Measurements from ENCODE around the gene CARMIL3. TPM values are rescaled to one million over a fixed set of nuclear protein-coding genes. Genes with fewer than 3 reads are reported as not detected.

Gene CARMIL3
- total and polyA plus RNA-seq, 2 experiments from 2014 or later = 3.7 to 11.8 TPM

- ATAC-seq = no peak
- Histone ChIP-seq H4K20me1 (replicated peaks; ENCODE audit: insufficient read depth) (no peaks in the 10 kb centered on the region), H3K4me2 (no peak overlapping the region), H2AFZ (no peak overlapping the region), H3K79me2 (replicated peaks; ENCODE audit: insufficient read depth) (no peaks in the 10 kb centered on the region), H3K4me3 (no peak overlapping the region), H3K27me3 (ENCODE audit: insufficient read depth) (no peaks in the 10 kb centered on the region), H3K9me2 (ENCODE audit: insufficient read depth) (no peaks in the 10 kb centered on the region), H3F3A (replicated peaks; ENCODE audit: low read depth) (no peaks in the 10 kb centered on the region), H3K4me1 (ENCODE audit: insufficient read depth) (no peaks in the 10 kb centered on the region), H3K36me3 (ENCODE audit: insufficient read depth) (no peaks in the 10 kb centered on the region), H3K27ac (ENCODE audit: low read depth) (no peak overlapping the region)
- H3K4me1 Mint-ChIP-seq = 0 out of 3 replicates have a peak, but pooled peaks cover 3% of the 10 kb centered on the region
- no peak for DNase-seq (ENCODE audit: low spot score)
- H3K27me3 Mint-ChIP-seq (ENCODE audit: insufficient read depth, low read depth, poor library complexity) = peaks cover 7% of the 10 kb centered on the region
- no peak overlapping the region for H3K27ac Mint-ChIP-seq
- no peak for TF ChIP-seq REST (IDR thresholded peaks at IDR 0.05; ENCODE audit: unreplicated experiment)
- no peaks in the 10 kb centered on the region for H3K36me3 Mint-ChIP-seq (ENCODE audit: low read depth)
- H3K4me3 Mint-ChIP-seq = no peak overlapping the region
- no peaks in the 10 kb centered on the region for H3K9me3 Mint-ChIP-seq
These were observed 17.6 kb downstream of the CARMIL3 start for GRCh38 chr14:24069411-24069735.

DNA sequence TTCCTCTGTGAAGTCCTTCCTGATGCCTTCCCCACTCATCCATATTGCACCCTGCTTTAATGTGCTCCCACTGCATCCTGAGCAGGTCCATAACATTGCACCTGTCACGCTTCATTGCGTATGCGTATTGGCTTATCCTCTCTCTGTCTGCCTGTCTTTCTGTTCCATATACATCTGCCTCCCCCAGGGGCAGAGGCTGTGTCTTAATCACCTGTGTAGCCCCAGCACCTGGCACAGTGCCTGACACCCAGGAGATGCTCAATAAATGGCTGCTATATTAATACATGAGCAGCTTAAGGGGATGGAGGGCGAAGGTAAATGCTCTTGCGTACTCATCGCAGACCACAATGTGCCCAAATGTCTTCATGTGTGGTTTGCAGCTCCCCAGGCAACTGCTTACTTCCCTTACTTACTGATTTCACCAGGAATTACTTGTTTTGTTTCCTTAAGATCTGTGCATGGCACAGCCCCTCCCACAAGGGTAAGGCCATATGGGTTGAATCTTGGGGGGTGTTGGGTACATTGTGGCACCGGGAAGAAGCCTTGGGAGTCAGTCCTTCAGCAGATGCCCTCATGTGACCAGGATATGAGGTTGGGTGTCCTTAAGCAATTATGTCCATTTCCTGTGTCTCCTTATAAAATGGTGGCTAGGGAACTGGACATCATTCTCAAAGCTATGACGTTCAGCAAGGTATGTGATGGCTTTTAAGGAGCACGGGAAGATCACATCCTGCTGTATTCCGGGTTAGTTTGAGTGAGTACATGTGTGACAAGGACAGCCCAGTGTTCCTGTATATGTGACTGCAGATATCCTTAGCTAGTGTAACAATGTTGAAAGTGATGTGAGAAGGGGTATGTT is 18.7 kb downstream of the CARMIL3 start:
- Histone ChIP-seq H3K4me1 (ENCODE audit: insufficient read depth) (no peaks in the 10 kb centered on the region), H3K27me3 (ENCODE audit: insufficient read depth) (no peaks in the 10 kb centered on the region), H3K79me2 (replicated peaks; ENCODE audit: insufficient read depth) (no peaks in the 10 kb centered on the region), H3F3A (replicated peaks; ENCODE audit: low read depth) (no peaks in the 10 kb centered on the region), H3K4me2 (no peak overlapping the region), H2AFZ (no peak overlapping the region), H3K36me3 (ENCODE audit: insufficient read depth) (no peaks in the 10 kb centered on the region), H3K4me3 (no peak overlapping the region), H3K27ac (ENCODE audit: low read depth) (no peak overlapping the region), H4K20me1 (replicated peaks; ENCODE audit: insufficient read depth) (no peaks in the 10 kb centered on the region), H3K9me2 (ENCODE audit: insufficient read depth) (no peaks in the 10 kb centered on the region)
- no peak for ATAC-seq
- no peak for DNase-seq (ENCODE audit: low spot score)
- H3K4me1 Mint-ChIP-seq = no peaks in the 10 kb centered on the region
- H3K36me3 Mint-ChIP-seq (ENCODE audit: low read depth) = no peaks in the 10 kb centered on the region
- H3K9me3 Mint-ChIP-seq = no peaks in the 10 kb centered on the region
- H3K27me3 Mint-ChIP-seq (ENCODE audit: insufficient read depth, low read depth, poor library complexity) = peaks cover 7% of the 10 kb centered on the region
- H3K27ac Mint-ChIP-seq = no peak overlapping the region
- no peak overlapping the region for H3K4me3 Mint-ChIP-seq
- no peak for TF ChIP-seq CREB1 (CRISPR knock-in tag; IDR thresholded peaks at IDR 0.05; ENCODE audit: low read depth)
- TF ChIP-seq EZH2 (IDR thresholded peaks at IDR 0.05; ENCODE audit: low read depth, unreplicated experiment) = no peak
- TF ChIP-seq ZNF462 (CRISPR knock-in tag; IDR thresholded peaks at IDR 0.05) = no peak
- no peak for TF ChIP-seq JUNB (IDR thresholded peaks at IDR 0.05; ENCODE audit: unreplicated experiment)
- TF ChIP-seq ZNF331 (CRISPR knock-in tag; IDR thresholded peaks at IDR 0.05; ENCODE audit: low read depth) = no peak
- TF ChIP-seq NANOG (IDR thresholded peaks at IDR 0.05; ENCODE audit: borderline replicate concordance) = no peak
- no peak for TF ChIP-seq CTCF (conservative IDR thresholded peaks at IDR 0.05; ENCODE audit: low read depth in 2 of 2)
- no peak for TF ChIP-seq STAT1 (IDR thresholded peaks at IDR 0.05; ENCODE audit: unreplicated experiment)
